Spleen (tissue), 11 donors: ENCODE data around the gene ADGRB2. TPM values are rescaled to one million over a fixed set of nuclear protein-coding genes. Genes with fewer than 3 reads are reported as not detected.
A peak's percentile ranks its signal among the peaks of the same experiment; 100 is the strongest.

Experiments
- DNase-seq: peaks from one replicate; pipeline ENCODE4 v3.0.0-alpha.2; 2020
- H3K27ac ChIP-seq, 8 donors: fragments of 200-600 bp; sonication (generic) in 7 of 8; 1 replicate in 4 of 8; 2 replicates in 4 of 8; pipeline versions ENCODE4 v1.5.0 to v1.8.0; 2016 to 2021; ENCODE audit warnings: inconsistent platforms in 4 of 8, mild to moderate bottlenecking in 4 of 8, moderate library complexity in 1 of 8
- H3K27me3 ChIP-seq, 7 donors: fragments of 200-600 bp; sonication (generic) in 6 of 7; replicated peaks in 1 of 7; 1 replicate in 4 of 7; 2 replicates in 3 of 7; pipeline versions ENCODE4 v1.5.0 to v1.8.0; 2016 to 2021; ENCODE audit warnings: inconsistent platforms in 3 of 7, mild to moderate bottlenecking in 1 of 7
- H3K36me3 ChIP-seq, 6 donors: fragments of 200-600 bp; sonication (generic) in 5 of 6; 1 replicate in 4 of 6; 2 replicates in 2 of 6; pipeline versions ENCODE4 v1.5.0 to v1.8.0; 2016 to 2021; ENCODE audit warnings: inconsistent platforms in 2 of 6
- H3K4me1 ChIP-seq, 6 donors: fragments of 200-600 bp; sonication (generic) in 5 of 6; 1 replicate in 3 of 6; 2 replicates in 3 of 6; pipeline versions ENCODE4 v1.5.0 to v1.8.0; 2016 to 2021; ENCODE audit warnings: inconsistent platforms in 3 of 6
- H3K4me3 ChIP-seq, 8 donors: fragments of 200-600 bp; sonication (generic) in 7 of 8; 1 replicate in 4 of 8; 2 replicates in 4 of 8; pipeline versions ENCODE4 v1.5.0 to v1.8.0; 2016 to 2021; ENCODE audit warnings: inconsistent platforms in 4 of 8, mild to moderate bottlenecking in 4 of 8, moderate library complexity in 2 of 8
- H3K9me3 ChIP-seq, 8 donors: fragments of 200-600 bp; sonication (generic) in 7 of 8; 1 replicate in 4 of 8; 2 replicates in 4 of 8; pipeline versions ENCODE4 v1.5.0 to v1.8.0; 2016 to 2021; ENCODE audit warnings: inconsistent platforms in 4 of 8
- CTCF ChIP-seq, 11 experiments: fragments of 200-600 bp in 7 of 11; fragments of 450-650 bp in 4 of 11; sonication (generic) in 4 of 11; IDR thresholded peaks in 8 of 11; conservative IDR thresholded peaks in 3 of 11; 1 replicate in 7 of 11; 2 replicates in 4 of 11; pipeline versions ENCODE4 v1.4.0 to v1.8.0; 2016 to 2021; ENCODE audit warnings: antibody characterized with exemption in 11 of 11, inconsistent platforms in 4 of 11, mild to moderate bottlenecking in 1 of 11
- POLR2A ChIP-seq, 3 donors: fragments of 450-650 bp; IDR thresholded peaks; one replicate each; pipeline ENCODE4 v1.5.1; 2017; ENCODE audit warnings: antibody characterized with exemption in 3 of 3, mild to moderate bottlenecking in 1 of 3
- POLR2AphosphoS5 ChIP-seq, 3 donors: sonication (generic); formaldehyde crosslinking; IDR thresholded peaks; one replicate each; pipeline ENCODE4 v1.5.1; 2017; ENCODE audit warnings: antibody characterized with exemption in 3 of 3
- WGBS, 5 donors: extraction: QIAGEN DNeasy Blood & Tissue Kit in 3 of 5; methylation state at CpG; one replicate each; pipeline versions ENCODE4 v1.1.5 to v1.1.7; 2013 to 2018; 5-methylcytosine and 5-hydroxymethylcytosine counted together
- intact Hi-C: fragments of 100-400 bp; cut with DNase I; formaldehyde crosslinking; loops from one replicate; pipeline ENCODE4 v1.15.0; 2023; ENCODE audit warnings: low total_unique reads
- polyA plus RNA-seq, 3 donors: library from polyadenylated mRNA; stranded (reverse); fragments of 200-250 nt; gene quantifications; one replicate each; pipeline ENCODE4 v1.2.1, GENCODE V29; 2013
- total RNA-seq, 7 donors: library from RNA; depleted of rRNA in 3 of 7; stranded (reverse); fragments of >200 nt in 3 of 7; fragmentation: NEBNext Ultra II Directional in 4 of 7; extraction: Animal tissue kit (Norgen Biotek cat#: 25700) in 4 of 7; gene quantifications; one replicate each; pipeline versions ENCODE4 v1.1.0 to v1.2.1, GENCODE V29; 2016 to 2021
- donor health status: healthy with polysubstance abuse.
- donor health status: DM: no; HTN: no; CAD: no; lungs with moderate emphysema.
- donor health status: DM: no; HTN: no; CAD: no.
- donor health status: Bipolar disorder and iron deficiency.
- donor health status: healthy.
- donor health status: DM: no; HTN: no; CAD: no.
- donor health status: DM: yes; HTN: yes; CAD: no.

ADGRB2 gene
- total and polyA plus RNA-seq, 10 donors = 0.52 to 5.1 (median 1.5) TPM

GRCh38 chr1:31752258-31752657, 11.9 kb downstream of the ADGRB2 start:
- no peaks in the 10 kb centered on the region for H3K36me3 ChIP-seq
- intact Hi-C loops = no loop called here
- no peak for TF ChIP-seq POLR2A (IDR thresholded peaks at IDR 0.05)
- DNase-seq = no peak
- no peak overlapping the region for H3K4me3 ChIP-seq
- H3K27ac ChIP-seq = peak overlapping the region in 2 of 8 donors; percentile 70 to 71
- WGBS, 5 donors = 36 to 54% (median 44%) methylated on average over 4 to 7 of the region's 7 CpGs
- H3K4me1 ChIP-seq = peaks cover 10 to 72% (median 61%) of the 10 kb centered on the region in 6 donors
- peaks cover 0 to 12% (median 0%) of the 10 kb centered on the region in 7 donors for H3K27me3 ChIP-seq
- H3K9me3 ChIP-seq = no peaks in the 10 kb centered on the region

- TF ChIP-seq POLR2AphosphoS5 (IDR thresholded peaks at IDR 0.05) = no peak
- TF ChIP-seq CTCF (IDR thresholded peaks at IDR 0.05 in 8 of 11, conservative IDR thresholded peaks at IDR 0.05 in 3 of 11) = no peak
- TF ChIP-seq POLR2A (IDR thresholded peaks at IDR 0.05) = no peak
- intact Hi-C loops = no loop called here
- Histone ChIP-seq H3K9me3 (no peaks in the 10 kb centered on the region), H3K36me3 (no peaks in the 10 kb centered on the region), H3K4me3 (no peak overlapping the region), H3K27me3 (peaks cover 0 to 12% (median 0%) of the 10 kb centered on the region in 7 donors), H3K4me1 (peaks cover 10 to 73% (median 66%) of the 10 kb centered on the region in 6 donors), H3K27ac (peak overlapping the region in 1 of 8 donors; percentile 70)
- no peak for DNase-seq
- WGBS, 5 donors = 56 to 70% (median 64%) methylated on average over 4 to 5 of the region's 5 CpGs
Measured at GRCh38 chr1:31751822-31752241, 12.3 kb downstream of the ADGRB2 start.

GRCh38 chr1:31750858-31751510, 13.2 kb downstream of the ADGRB2 start:
- no peak overlapping the region for H3K4me3 ChIP-seq
- H3K36me3 ChIP-seq = no peaks in the 10 kb centered on the region
- intact Hi-C loops = no loop called here
- TF ChIP-seq POLR2AphosphoS5 (IDR thresholded peaks at IDR 0.05) = no peak
- no peak for TF ChIP-seq POLR2A (IDR thresholded peaks at IDR 0.05)
- no peak for TF ChIP-seq CTCF (IDR thresholded peaks at IDR 0.05 in 8 of 11, conservative IDR thresholded peaks at IDR 0.05 in 3 of 11)
- DNase-seq = peak; percentile 85
- 16 to 38% (median 30%) methylated on average over 11 of the region's 11 CpGs for WGBS, 5 donors
- peak overlapping the region in 1 of 8 donors; percentile 10 for H3K27ac ChIP-seq
- H3K9me3 ChIP-seq = no peaks in the 10 kb centered on the region
- H3K4me1 ChIP-seq = peaks cover 10 to 78% (median 72%) of the 10 kb centered on the region in 6 donors
- H3K27me3 ChIP-seq = peaks cover 0 to 12% (median 0%) of the 10 kb centered on the region in 7 donors

- Histone ChIP-seq H3K36me3 (no peaks in the 10 kb centered on the region), H3K27ac (peak overlapping the region in 1 of 8 donors; percentile 10), H3K4me3 (no peak overlapping the region), H3K9me3 (no peaks in the 10 kb centered on the region), H3K27me3 (peaks cover 0 to 12% (median 0%) of the 10 kb centered on the region in 7 donors), H3K4me1 (peaks cover 10 to 78% (median 73%) of the 10 kb centered on the region in 6 donors)
- no peak for DNase-seq
- TF ChIP-seq POLR2A (IDR thresholded peaks at IDR 0.05) = no peak
- TF ChIP-seq POLR2AphosphoS5 (IDR thresholded peaks at IDR 0.05) = no peak
- intact Hi-C loops = no loop called here
- 59 to 70% (median 69%) methylated on average over 7 of the region's 7 CpGs for WGBS, 5 donors
Measured at GRCh38 chr1:31749785-31750735, 14.1 kb downstream of the ADGRB2 start.
